Kidney (tissue), 14 donors: ENCODE data around the gene FAM107B. TPM values are rescaled to one million over a fixed set of nuclear protein-coding genes. Genes with fewer than 3 reads are reported as not detected.

Experiments used
- DNase-seq, 5 donors: peaks; one replicate each; pipeline ENCODE4 v3.0.0-alpha.2; 2013 to 2020
- FAIRE-seq: peaks from 2 replicates; lab custom pipeline; 2012; peaks lifted over from hg19 to GRCh38; lab: Jason Lieb, UNC
- H3K27ac ChIP-seq, 2 donors: one replicate each; pipeline ENCODE4 v1.7.0; 2013; ENCODE audit warnings: low read depth in 2 of 2, low read length in 2 of 2, inconsistent platforms in 1 of 2
- H3K27me3 ChIP-seq: one replicate; pipeline ENCODE4 v1.7.1; 2013; ENCODE audit warnings: low read length, inconsistent platforms; ENCODE audit not compliant: control insufficient read depth, insufficient read depth
- H3K36me3 ChIP-seq, 3 donors: one replicate each; pipeline versions ENCODE4 v1.7.0 to v1.7.1; 2013; ENCODE audit warnings: low read length in 3 of 3, control low read depth in 1 of 3, inconsistent platforms in 1 of 3; ENCODE audit not compliant: insufficient read depth in 3 of 3, control insufficient read depth in 2 of 3
- H3K4me1 ChIP-seq, 3 donors: one replicate each; pipeline versions ENCODE4 v1.7.0 to v1.7.1; 2013; ENCODE audit warnings: low read length in 3 of 3, inconsistent platforms in 1 of 3, low read depth in 1 of 3; ENCODE audit not compliant: control insufficient read depth in 2 of 3, insufficient read depth in 2 of 3
- H3K4me3 ChIP-seq, 3 donors: one replicate each; pipeline versions ENCODE4 v1.7.0 to v1.8.1; 2013; ENCODE audit warnings: low read length in 3 of 3, control low read depth in 1 of 3, inconsistent platforms in 1 of 3
- H3K9ac ChIP-seq, 3 donors: one replicate each; pipeline versions ENCODE4 v1.7.0 to v1.7.1; 2013; ENCODE audit warnings: low read length in 3 of 3, control low read depth in 1 of 3, inconsistent platforms in 1 of 3
- H3K9me3 ChIP-seq, 3 donors: one replicate each; pipeline versions ENCODE4 v1.7.0 to v1.7.1; 2013; ENCODE audit warnings: low read length in 3 of 3, control low read depth in 1 of 3, inconsistent platforms in 1 of 3; ENCODE audit not compliant: control insufficient read depth in 2 of 3, insufficient read depth in 1 of 3
- intact Hi-C: fragments of 100-400 bp; cut with DNase I; formaldehyde crosslinking; loops from one replicate; pipeline ENCODE4 v1.11.1; 2022
- polyA plus RNA-seq: library from polyadenylated mRNA; stranded (reverse); fragments of 350-450 nt; fragmentation: Illumina TruSeq; extraction: RNeasy Lipid Tissue Mini Kit (QIAGEN cat#74804); gene quantifications from one replicate; pipeline ENCODE4 v1.2.3, GENCODE V29; 2014; ENCODE audit warnings: low read depth, low replicate concordance; ENCODE audit not compliant: insufficient read depth
- total RNA-seq: library from RNA; stranded (reverse); fragmentation: NEBNext Ultra II Directional; extraction: Animal tissue kit (Norgen Biotek cat#: 25700); gene quantifications from one replicate; pipeline ENCODE4 v1.2.1, GENCODE V29; 2021
- TF ChIP-seq, protein P1 (sequence below): IDR thresholded peaks from 3 replicates; pipeline ENCODE4 v1.5.1; 2012; ENCODE audit warnings: mild to moderate bottlenecking, moderate library complexity, borderline replicate concordance; ENCODE audit not compliant: insufficient read depth; ENCODE audit errors: extremely low read depth
- donor health status: control.
- donor health status: control.
- donor health status: control.
- donor health status: control.
- donor health status: control.
- donor health status: DM: yes; HTN: yes; CAD: no.
- donor health status: Normal renal cell carcinoma (clear cell type).

FAM107B gene
- total and polyA plus RNA-seq, 2 donors from 2014 or later, result 105 to 122 TPM

DNA sequence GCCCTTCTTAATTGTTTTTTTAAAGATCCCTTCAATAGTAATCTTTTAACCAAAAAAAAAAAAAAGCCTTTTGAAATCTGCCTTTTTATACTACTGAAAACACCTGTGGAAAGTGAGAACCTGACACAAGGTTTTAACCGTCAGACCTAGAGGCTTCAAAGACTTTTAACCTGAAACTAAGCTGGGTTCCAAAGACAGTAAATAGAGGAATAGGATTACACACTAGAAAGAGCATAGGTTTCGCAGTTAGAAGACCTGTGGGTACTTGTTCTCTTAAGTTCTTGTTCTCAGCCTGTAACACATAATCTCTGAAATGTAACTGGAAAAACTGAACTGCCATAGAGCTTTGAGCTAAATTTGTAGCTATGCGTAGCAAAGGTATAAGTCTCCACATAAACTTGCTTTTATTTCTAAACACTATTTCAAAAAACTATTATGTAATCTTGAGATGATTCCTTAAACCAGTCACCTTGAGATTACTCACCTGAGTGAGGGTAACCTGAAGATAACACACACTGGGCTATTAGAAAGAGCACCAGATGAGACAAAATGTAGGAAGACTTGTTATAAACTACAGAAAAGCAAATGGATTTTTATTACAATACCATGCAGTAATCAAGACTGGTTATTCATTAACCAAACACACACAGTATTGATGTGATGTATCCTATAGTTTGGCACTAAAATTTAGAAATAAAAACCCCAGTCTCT is 247.4 kb downstream of the FAM107B start:
- DNase-seq, result no peak
- Histone ChIP-seq H3K9ac (no peak overlapping the region), H3K9me3 (no peaks in the 10 kb centered on the region), H3K27ac (no peak overlapping the region), H3K27me3 (no peaks in the 10 kb centered on the region), H3K4me1 (peaks cover 0 to 6% (median 5%) of the 10 kb centered on the region in 3 donors), H3K4me3 (no peak overlapping the region), H3K36me3 (peaks cover 0 to 18% (median 4%) of the 10 kb centered on the region in 3 donors)
- intact Hi-C loops, result no loop called here
- FAIRE-seq, result no peak
- TF ChIP-seq, protein P1, sequence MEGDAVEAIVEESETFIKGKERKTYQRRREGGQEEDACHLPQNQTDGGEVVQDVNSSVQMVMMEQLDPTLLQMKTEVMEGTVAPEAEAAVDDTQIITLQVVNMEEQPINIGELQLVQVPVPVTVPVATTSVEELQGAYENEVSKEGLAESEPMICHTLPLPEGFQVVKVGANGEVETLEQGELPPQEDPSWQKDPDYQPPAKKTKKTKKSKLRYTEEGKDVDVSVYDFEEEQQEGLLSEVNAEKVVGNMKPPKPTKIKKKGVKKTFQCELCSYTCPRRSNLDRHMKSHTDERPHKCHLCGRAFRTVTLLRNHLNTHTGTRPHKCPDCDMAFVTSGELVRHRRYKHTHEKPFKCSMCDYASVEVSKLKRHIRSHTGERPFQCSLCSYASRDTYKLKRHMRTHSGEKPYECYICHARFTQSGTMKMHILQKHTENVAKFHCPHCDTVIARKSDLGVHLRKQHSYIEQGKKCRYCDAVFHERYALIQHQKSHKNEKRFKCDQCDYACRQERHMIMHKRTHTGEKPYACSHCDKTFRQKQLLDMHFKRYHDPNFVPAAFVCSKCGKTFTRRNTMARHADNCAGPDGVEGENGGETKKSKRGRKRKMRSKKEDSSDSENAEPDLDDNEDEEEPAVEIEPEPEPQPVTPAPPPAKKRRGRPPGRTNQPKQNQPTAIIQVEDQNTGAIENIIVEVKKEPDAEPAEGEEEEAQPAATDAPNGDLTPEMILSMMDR, result no peak

DNA sequence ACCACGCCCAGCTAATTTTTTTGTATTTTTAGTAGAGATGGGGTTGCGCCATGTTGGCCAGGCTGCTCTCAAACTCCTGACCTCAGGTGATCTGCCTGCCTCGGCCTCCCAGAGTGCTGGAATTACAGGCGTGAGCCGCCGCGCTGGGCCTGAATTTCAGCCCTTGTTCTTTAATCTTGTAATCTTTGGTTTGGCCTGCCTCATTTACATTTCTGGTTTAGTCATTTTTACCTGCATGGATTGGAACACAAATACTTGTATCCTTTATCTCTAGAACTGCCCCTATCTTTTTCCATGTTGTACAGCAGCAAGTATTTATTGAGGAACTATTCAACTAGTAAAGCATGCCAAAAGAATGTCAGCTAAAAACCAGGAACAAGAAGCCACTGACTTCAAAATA is 248.4 kb downstream of the FAM107B start:
- intact Hi-C loops, result no loop called here
- H3K36me3 ChIP-seq, result peaks cover 0 to 25% (median 7%) of the 10 kb centered on the region in 3 donors
- no peak for FAIRE-seq
- H3K9me3 ChIP-seq, result no peaks in the 10 kb centered on the region
- no peak overlapping the region for H3K4me3 ChIP-seq
- no peak overlapping the region for H3K27ac ChIP-seq
- no peaks in the 10 kb centered on the region for H3K4me1 ChIP-seq
- no peak for DNase-seq
- TF ChIP-seq, protein P1, result no peak
- no peak overlapping the region for H3K9ac ChIP-seq
- no peaks in the 10 kb centered on the region for H3K27me3 ChIP-seq

DNA sequence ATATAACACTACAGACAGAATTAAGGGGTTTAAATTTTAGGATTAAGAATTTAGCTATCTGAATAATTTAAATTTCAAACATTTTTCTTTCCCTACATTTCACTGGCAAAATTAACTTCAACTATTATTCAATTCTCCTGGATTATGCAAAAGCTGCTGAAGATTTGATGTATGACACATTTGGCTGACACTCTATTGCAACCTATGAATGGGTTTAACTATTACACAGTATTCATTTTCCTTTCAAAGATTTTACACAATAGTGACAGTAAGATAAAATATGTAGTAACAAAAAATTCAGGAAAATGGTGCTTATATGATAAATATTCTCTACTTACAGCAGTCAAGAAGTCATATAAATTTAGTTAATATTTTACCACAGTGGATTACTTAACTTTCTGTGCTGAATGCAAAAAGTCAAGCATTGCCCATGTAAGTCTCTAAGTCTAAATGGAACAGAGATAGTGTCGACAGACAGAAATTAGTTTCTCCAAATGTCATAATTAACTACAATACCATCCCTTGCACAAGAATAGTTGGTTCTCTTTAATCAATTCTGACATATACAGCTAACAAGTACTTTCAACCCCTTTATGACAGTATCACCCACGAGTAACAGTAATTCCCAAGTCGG is 249.9 kb downstream of the FAM107B start:
- Histone ChIP-seq H3K27ac (no peak overlapping the region), H3K36me3 (peaks cover 2 to 38% (median 13%) of the 10 kb centered on the region in 3 donors), H3K4me3 (no peak overlapping the region), H3K27me3 (no peaks in the 10 kb centered on the region), H3K9ac (no peak overlapping the region), H3K9me3 (no peaks in the 10 kb centered on the region), H3K4me1 (no peaks in the 10 kb centered on the region)
- no peak for FAIRE-seq
- TF ChIP-seq, protein P1, result no peak
- peak in 1 of 5 donors; percentile 21 for DNase-seq
- intact Hi-C loops, result no loop called here
